ENCODE results near the gene RETN.

The RETN gene

DNA sequence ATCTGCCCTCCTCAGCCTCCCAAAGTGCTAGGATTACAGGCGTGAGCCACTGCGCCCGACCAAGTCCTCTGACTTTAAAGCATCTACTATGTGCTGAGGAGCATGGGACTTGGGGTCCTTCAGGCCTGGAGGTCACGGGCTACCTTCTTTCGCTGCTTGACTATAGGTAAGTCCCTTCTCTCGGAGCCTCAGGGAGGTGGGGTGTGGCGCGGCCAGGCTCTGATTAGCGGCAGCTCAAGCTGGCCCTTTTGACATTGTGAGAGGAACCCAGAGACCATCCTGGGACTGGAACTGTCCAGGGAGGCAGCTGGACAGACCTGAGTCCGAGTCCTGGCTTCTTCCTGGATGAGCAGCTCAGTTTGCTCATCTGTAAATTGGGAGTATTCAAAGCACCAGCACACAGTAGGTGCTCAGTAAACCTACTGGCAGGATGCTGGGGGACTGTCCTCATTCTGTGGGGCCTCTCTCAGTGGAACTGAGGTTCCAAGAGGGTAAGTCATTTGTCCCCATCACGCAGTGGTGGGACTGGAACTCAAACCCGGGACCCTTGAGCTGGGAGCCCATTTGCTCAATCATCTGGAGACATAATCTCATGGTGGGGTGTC, 32.3 kb downstream of the RETN start:
- H3K27me3 ChIP-seq (replicated peaks; ENCODE audit: insufficient read depth, low read length), result peaks cover 90% of the 10 kb centered on the region
- TF ChIP-seq, protein P1, sequence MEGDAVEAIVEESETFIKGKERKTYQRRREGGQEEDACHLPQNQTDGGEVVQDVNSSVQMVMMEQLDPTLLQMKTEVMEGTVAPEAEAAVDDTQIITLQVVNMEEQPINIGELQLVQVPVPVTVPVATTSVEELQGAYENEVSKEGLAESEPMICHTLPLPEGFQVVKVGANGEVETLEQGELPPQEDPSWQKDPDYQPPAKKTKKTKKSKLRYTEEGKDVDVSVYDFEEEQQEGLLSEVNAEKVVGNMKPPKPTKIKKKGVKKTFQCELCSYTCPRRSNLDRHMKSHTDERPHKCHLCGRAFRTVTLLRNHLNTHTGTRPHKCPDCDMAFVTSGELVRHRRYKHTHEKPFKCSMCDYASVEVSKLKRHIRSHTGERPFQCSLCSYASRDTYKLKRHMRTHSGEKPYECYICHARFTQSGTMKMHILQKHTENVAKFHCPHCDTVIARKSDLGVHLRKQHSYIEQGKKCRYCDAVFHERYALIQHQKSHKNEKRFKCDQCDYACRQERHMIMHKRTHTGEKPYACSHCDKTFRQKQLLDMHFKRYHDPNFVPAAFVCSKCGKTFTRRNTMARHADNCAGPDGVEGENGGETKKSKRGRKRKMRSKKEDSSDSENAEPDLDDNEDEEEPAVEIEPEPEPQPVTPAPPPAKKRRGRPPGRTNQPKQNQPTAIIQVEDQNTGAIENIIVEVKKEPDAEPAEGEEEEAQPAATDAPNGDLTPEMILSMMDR (IDR thresholded peaks at IDR 0.05; ENCODE audit: low read length), result no peak
- TF ChIP-seq EZH2phosphoT487 (IDR thresholded peaks at IDR 0.05; ENCODE audit: low read length), result no peak
- no peak for TF ChIP-seq EZH2 (optimal IDR thresholded peaks at IDR 0.05; ENCODE audit: low read depth, low read length)
- H3K4me2 ChIP-seq (ENCODE audit: low read depth, low read length), result no peak overlapping the region
- H3K27ac ChIP-seq (ENCODE audit: low read length), result no peak overlapping the region
- no peak for DNase-seq
- no peak overlapping the region for H2AFZ ChIP-seq (ENCODE audit: low read length)
- H4K20me1 ChIP-seq (ENCODE audit: insufficient read depth, low read length), result no peaks in the 10 kb centered on the region
- H3K4me3 ChIP-seq (ENCODE audit: low read length), result no peak overlapping the region
- H3K9ac ChIP-seq (ENCODE audit: low read length), result no peak overlapping the region
- no peaks in the 10 kb centered on the region for H3K79me2 ChIP-seq (ENCODE audit: low read length)
- H3F3A ChIP-seq (ENCODE audit: insufficient read depth, low read length), result no peaks in the 10 kb centered on the region
- H3K9me3 ChIP-seq (replicated peaks; ENCODE audit: insufficient read depth, low read length), result no peaks in the 10 kb centered on the region
- H3K9me2 ChIP-seq (replicated peaks; ENCODE audit: insufficient read depth, low read length), result no peaks in the 10 kb centered on the region
- H3K36me3 ChIP-seq (replicated peaks; ENCODE audit: insufficient read depth, low read length), result no peaks in the 10 kb centered on the region
- no peaks in the 10 kb centered on the region for H3K4me1 ChIP-seq (ENCODE audit: low read length)

DNA sequence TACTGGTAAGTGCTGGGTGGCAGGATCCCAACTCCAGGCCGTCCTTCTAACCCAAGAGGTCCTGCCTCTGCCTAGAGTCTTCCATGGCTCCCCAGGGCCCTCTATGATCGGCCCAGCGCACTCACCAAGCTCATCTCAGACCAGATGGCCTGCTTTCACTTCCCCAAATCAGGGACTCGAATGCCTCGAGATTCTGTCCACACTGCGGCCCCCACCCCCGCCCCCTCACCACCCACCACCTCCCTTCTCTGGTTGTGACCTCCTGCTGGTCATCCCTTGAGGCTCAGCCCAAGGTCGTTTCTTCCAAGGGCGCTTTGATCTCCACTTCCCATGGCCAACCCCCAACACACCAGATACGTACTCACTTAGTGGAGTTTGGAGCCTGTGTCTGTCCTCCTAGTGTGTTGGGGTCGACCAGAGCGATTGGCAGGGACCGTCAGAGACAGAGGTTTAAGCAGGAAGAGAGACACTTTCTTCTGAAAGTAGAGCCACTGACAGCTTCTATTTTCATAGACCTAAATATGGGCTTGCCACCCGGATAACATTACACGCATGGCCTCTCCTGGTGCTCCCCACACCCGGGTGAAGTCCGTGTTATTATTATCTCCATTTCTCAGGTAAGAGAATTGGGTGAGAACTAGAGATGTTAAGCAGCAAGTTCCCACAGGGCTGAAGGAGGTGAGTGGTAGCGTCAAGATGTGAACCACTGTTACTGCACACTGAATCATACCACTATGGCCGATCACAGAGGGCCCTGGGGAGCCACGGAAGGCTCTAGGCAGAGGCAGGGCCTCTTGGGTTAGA, 33.0 kb downstream of the RETN start, which contains the start of gene FCER2:
Gene FCER2 (minus strand): TSS at position 478 of the 804 bp plus-strand sequence. CDS start 2,371 bp downstream, outside the sequence.
- no peaks in the 10 kb centered on the region for H3F3A ChIP-seq (ENCODE audit: insufficient read depth, low read length)
- no peak within 1 kb of the TSS for H3K27ac ChIP-seq (ENCODE audit: low read length)
- no peaks in the 10 kb centered on the region for H4K20me1 ChIP-seq (ENCODE audit: insufficient read depth, low read length)
- no peak within 1 kb of the TSS for H3K9ac ChIP-seq (ENCODE audit: low read length)
- no peaks in the 10 kb centered on the region for H3K36me3 ChIP-seq (replicated peaks; ENCODE audit: insufficient read depth, low read length)
- no peak for TF ChIP-seq EZH2 (optimal IDR thresholded peaks at IDR 0.05; ENCODE audit: low read depth, low read length)
- TF ChIP-seq, protein P1 (IDR thresholded peaks at IDR 0.05; ENCODE audit: low read length), result no peak
- no peak for TF ChIP-seq EZH2phosphoT487 (IDR thresholded peaks at IDR 0.05; ENCODE audit: low read length)
- H3K4me3 ChIP-seq (ENCODE audit: low read length), result no peak within 1 kb of the TSS
- H3K4me1 ChIP-seq (ENCODE audit: low read length), result no peaks in the 10 kb centered on the region
- no peak within 1 kb of the TSS for H3K4me2 ChIP-seq (ENCODE audit: low read depth, low read length)
- no peaks in the 10 kb centered on the region for H3K9me2 ChIP-seq (replicated peaks; ENCODE audit: insufficient read depth, low read length)
- no peaks in the 10 kb centered on the region for H3K79me2 ChIP-seq (ENCODE audit: low read length)
- DNase-seq, result no peak
- H2AFZ ChIP-seq (ENCODE audit: low read length), result no peak within 1 kb of the TSS
- H3K27me3 ChIP-seq (replicated peaks; ENCODE audit: insufficient read depth, low read length), result peaks cover 89% of the 10 kb centered on the region
- no peaks in the 10 kb centered on the region for H3K9me3 ChIP-seq (replicated peaks; ENCODE audit: insufficient read depth, low read length)

DNA sequence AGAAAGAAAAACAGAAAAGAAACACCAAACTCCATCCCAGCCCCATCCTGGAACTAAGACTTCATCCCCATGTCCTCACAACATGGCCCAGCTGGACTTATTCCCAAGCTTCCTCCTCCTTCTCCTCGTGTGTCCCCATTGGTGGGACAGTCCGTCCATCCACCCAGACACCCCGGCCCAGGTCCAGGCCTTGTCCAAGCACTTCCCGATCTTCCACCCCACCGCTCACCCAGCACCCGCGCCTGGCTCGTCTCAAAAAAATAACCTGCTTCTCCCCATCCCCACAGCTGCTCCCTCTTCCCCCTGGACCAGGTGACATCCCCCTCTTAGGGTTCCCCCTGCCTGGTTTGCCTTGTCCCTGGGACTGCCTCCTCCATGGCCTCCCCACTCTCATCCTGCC, 34.5 kb downstream of the RETN start:
- Histone ChIP-seq H3K9me2 (replicated peaks; ENCODE audit: insufficient read depth, low read length) (no peaks in the 10 kb centered on the region), H4K20me1 (ENCODE audit: insufficient read depth, low read length) (no peaks in the 10 kb centered on the region), H2AFZ (ENCODE audit: low read length) (no peak overlapping the region), H3K9ac (ENCODE audit: low read length) (no peak overlapping the region), H3K36me3 (replicated peaks; ENCODE audit: insufficient read depth, low read length) (no peaks in the 10 kb centered on the region), H3K27ac (ENCODE audit: low read length) (no peak overlapping the region), H3K27me3 (replicated peaks; ENCODE audit: insufficient read depth, low read length) (peaks cover 85% of the 10 kb centered on the region), H3K79me2 (ENCODE audit: low read length) (no peaks in the 10 kb centered on the region), H3K9me3 (replicated peaks; ENCODE audit: insufficient read depth, low read length) (no peaks in the 10 kb centered on the region), H3K4me1 (ENCODE audit: low read length) (no peaks in the 10 kb centered on the region), H3K4me2 (ENCODE audit: low read depth, low read length) (no peak overlapping the region), H3K4me3 (ENCODE audit: low read length) (no peak overlapping the region), H3F3A (ENCODE audit: insufficient read depth, low read length) (no peaks in the 10 kb centered on the region)
- no peak for DNase-seq
- TF ChIP-seq, protein P1 (IDR thresholded peaks at IDR 0.05; ENCODE audit: low read length), result no peak
- TF ChIP-seq EZH2 (optimal IDR thresholded peaks at IDR 0.05; ENCODE audit: low read depth, low read length) (no peak), EZH2phosphoT487 (IDR thresholded peaks at IDR 0.05; ENCODE audit: low read length) (no peak)

All from MM.1S (cell line).